Keratinocyte (primary cell): ENCODE results near the gene TMPRSS4. TPM values are rescaled to one million over a fixed set of nuclear protein-coding genes. Genes with fewer than 3 reads are reported as not detected.

Experiments used
- DNase-seq: peaks from one replicate; pipeline ENCODE4 v3.0.0-alpha.2; 2011; ENCODE audit warnings: low read depth, missing footprints, low spot score
- FAIRE-seq: peaks from 2 replicates; lab custom pipeline; 2011; peaks lifted over from hg19 to GRCh38; lab: Jason Lieb, UNC
- H2AFZ ChIP-seq: 2 replicates; pipeline ENCODE4 v1.6.0; 2012; ENCODE audit warnings: low read length, control low read depth, inconsistent platforms; ENCODE audit not compliant: control insufficient read depth
- H3K27ac ChIP-seq: 2 replicates; pipeline ENCODE4 v1.5.1; 2011; ENCODE audit warnings: low read length; ENCODE audit not compliant: control insufficient read depth, insufficient read depth
- H3K27me3 ChIP-seq: 3 replicates; pipeline ENCODE4 v1.6.0; 2011; ENCODE audit warnings: low read length; ENCODE audit not compliant: control insufficient read depth, insufficient read depth; ENCODE audit errors: extremely low read depth
- H3K36me3 ChIP-seq, 2 experiments: 2 replicates in 1 of 2; 3 replicates in 1 of 2; pipeline ENCODE4 v1.5.1; 2011; ENCODE audit warnings: low read length in 2 of 2, mild to moderate bottlenecking in 1 of 2; ENCODE audit not compliant: control insufficient read depth in 2 of 2, insufficient read depth in 2 of 2; ENCODE audit errors: extremely low read depth in 1 of 2
- H3K4me1 ChIP-seq: 3 replicates; pipeline ENCODE4 v1.5.1; 2011; ENCODE audit warnings: low read length; ENCODE audit not compliant: control insufficient read depth, insufficient read depth; ENCODE audit errors: extremely low read depth
- H3K4me2 ChIP-seq: 3 replicates; pipeline ENCODE4 v1.6.0; 2011; ENCODE audit warnings: low read depth, low read length; ENCODE audit not compliant: control insufficient read depth, insufficient read depth; ENCODE audit errors: extremely low read depth
- H3K4me3 ChIP-seq, 3 experiments: fragments of 200-600 bp in 1 of 3; sonication (generic) in 1 of 3; 2 replicates in 2 of 3; 3 replicates in 1 of 3; pipeline ENCODE4 v1.5.1; 2011 to 2016; ENCODE audit warnings: low read length in 3 of 3, mild to moderate bottlenecking in 3 of 3, control low read depth in 2 of 3, inconsistent platforms in 1 of 3, low read depth in 1 of 3, mixed read lengths in 1 of 3, mixed run types in 1 of 3, moderate library complexity in 1 of 3; ENCODE audit not compliant: control insufficient read depth in 2 of 3, insufficient read depth in 2 of 3; ENCODE audit errors: extremely low read depth in 1 of 3
- H3K79me2 ChIP-seq: 2 replicates; pipeline ENCODE4 v1.6.0; 2012; ENCODE audit warnings: low read length; ENCODE audit not compliant: control insufficient read depth, insufficient read depth
- H3K9ac ChIP-seq: 3 replicates; pipeline ENCODE4 v1.6.0; 2011; ENCODE audit warnings: low read length; ENCODE audit not compliant: control insufficient read depth, insufficient read depth; ENCODE audit errors: extremely low read depth
- H3K9me1 ChIP-seq: 3 replicates; pipeline ENCODE4 v1.6.0; 2011; ENCODE audit warnings: low read length; ENCODE audit not compliant: control insufficient read depth, insufficient read depth; ENCODE audit errors: extremely low read depth
- H3K9me3 ChIP-seq: 2 replicates; pipeline ENCODE4 v1.5.1; 2012; ENCODE audit warnings: low read depth, low read length; ENCODE audit not compliant: control insufficient read depth
- H4K20me1 ChIP-seq: 3 replicates; pipeline ENCODE4 v1.6.0; 2011; ENCODE audit warnings: low read length; ENCODE audit not compliant: control insufficient read depth, insufficient read depth; ENCODE audit errors: extremely low read depth
- CTCF ChIP-seq, 3 experiments: IDR thresholded peaks in 1 of 3; conservative IDR thresholded peaks in 1 of 3; optimal IDR thresholded peaks in 1 of 3; 2 replicates in 2 of 3; 3 replicates in 1 of 3; pipeline versions ENCODE3 to v1.5.1; 2011; ENCODE audit warnings: low read length in 3 of 3, mild to moderate bottlenecking in 3 of 3, moderate library complexity in 2 of 3, control low read depth in 1 of 3, inconsistent platforms in 1 of 3; ENCODE audit not compliant: insufficient read depth in 2 of 3; ENCODE audit errors: extremely low read depth in 1 of 3
- EZH2 ChIP-seq: IDR thresholded peaks from one replicate; pipeline ENCODE4 v1.6.1; 2012; ENCODE audit warnings: inconsistent platforms, mild to moderate bottlenecking, low read length, moderate library complexity
- dilution Hi-C: fragments of 300-500 bp; cut with MboI; formaldehyde crosslinking; loops from one replicate; pipeline ENCODE4 v1.7.0; 2020; ENCODE audit warnings: low sequenced_read_pairs; ENCODE audit not compliant: extremely low pct_ligation_motif_present
- polyA plus RNA-seq, 5 experiments: library from polyadenylated mRNA; depleted of rRNA in 3 of 5; stranded (reverse) in 3 of 5; stranded (forward) in 1 of 5; unstranded in 1 of 5; fragments of >200 nt; gene quantifications; 1 replicate in 1 of 5; 2 replicates in 3 of 5; 3 replicates in 1 of 5; pipeline versions ENCODE4 v1.2.1 to v1.2.3, GENCODE V29; 2011 to 2012; ENCODE audit warnings: missing spikeins in 2 of 5, low read depth in 1 of 5, low replicate concordance in 1 of 5

TMPRSS4 gene
- polyA plus RNA-seq, 1 donor (not counting 4 experiments of a cell fraction or from before 2014, with no cell fraction given): 1.2 TPM

- no peak for DNase-seq
- FAIRE-seq: no peak
- Histone ChIP-seq H3K36me3 (no peaks in the 10 kb centered on the region), H3K9ac (peak overlapping the region; percentile 18), H3K79me2 (no peaks in the 10 kb centered on the region), H3K27ac (no peak overlapping the region), H3K4me1 (peaks cover 11% of the 10 kb centered on the region), H2AFZ (peak overlapping the region; percentile 90), H3K27me3 (no peaks in the 10 kb centered on the region), H3K4me2 (no peak overlapping the region), H3K9me3 (no peaks in the 10 kb centered on the region), H4K20me1 (no peaks in the 10 kb centered on the region), H3K4me3 (no peak overlapping the region), H3K9me1 (no peaks in the 10 kb centered on the region)
- TF ChIP-seq CTCF (optimal IDR thresholded peaks at IDR 0.05 in 1 of 3, IDR thresholded peaks at IDR 0.05 in 1 of 3, conservative IDR thresholded peaks at IDR 0.05 in 1 of 3; ENCODE audit: extremely low read depth in 1 of 3, insufficient read depth in 2 of 3, low read length in 3 of 3) (no peak), EZH2 (no peak)
- dilution Hi-C loops: no loop called here
Observed at GRCh38 chr11:118166641-118167040, 89.8 kb downstream of the TMPRSS4 start.

DNA sequence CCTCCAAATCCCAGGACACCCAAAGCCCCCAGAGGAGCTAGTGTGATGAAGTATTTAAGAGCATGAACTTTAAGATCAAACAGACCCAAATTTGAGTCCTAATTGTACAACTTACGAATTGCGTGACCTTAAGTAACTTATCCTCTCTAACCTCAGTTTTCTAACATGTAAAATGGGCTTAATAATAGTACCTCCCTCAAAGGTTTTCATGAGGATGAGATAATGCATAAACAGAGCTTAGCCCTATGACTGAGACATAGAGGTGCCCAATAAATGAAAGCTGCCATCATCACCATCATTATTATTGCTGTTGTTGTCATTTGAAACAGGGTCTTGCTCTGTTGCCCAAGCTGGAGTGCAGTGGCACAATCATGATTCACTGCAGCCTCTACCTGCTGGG lies 90.4 kb downstream of the TMPRSS4 start:
- dilution Hi-C loops: no loop called here
- Histone ChIP-seq H3K4me2 (no peak overlapping the region), H3K9me1 (no peaks in the 10 kb centered on the region), H3K27me3 (no peaks in the 10 kb centered on the region), H3K4me1 (peaks cover 11% of the 10 kb centered on the region), H4K20me1 (no peaks in the 10 kb centered on the region), H2AFZ (no peak overlapping the region), H3K27ac (no peak overlapping the region), H3K9me3 (no peaks in the 10 kb centered on the region), H3K4me3 (no peak overlapping the region), H3K79me2 (no peaks in the 10 kb centered on the region), H3K36me3 (no peaks in the 10 kb centered on the region), H3K9ac (no peak overlapping the region)
- FAIRE-seq (no peak), DNase-seq (no peak)
- TF ChIP-seq CTCF (optimal IDR thresholded peaks at IDR 0.05 in 1 of 3, IDR thresholded peaks at IDR 0.05 in 1 of 3, conservative IDR thresholded peaks at IDR 0.05 in 1 of 3; ENCODE audit: extremely low read depth in 1 of 3, insufficient read depth in 2 of 3, low read length in 3 of 3): no peak
- TF ChIP-seq EZH2: no peak
